Prostate gland (tissue), 2 donors: ENCODE results near the gene OAS3. TPM values are rescaled to one million over a fixed set of nuclear protein-coding genes. Genes with fewer than 3 reads are reported as not detected.
A peak's percentile ranks its signal among the peaks of the same experiment; 100 is the strongest.

ENCODE experiments used
- DNase-seq: peaks from one replicate; pipeline ENCODE4 v3.0.0-alpha.2; 2019; ENCODE audit warnings: low spot score
- H3K27ac ChIP-seq, 2 donors: fragments of 200-600 bp; sonication (generic); 2 replicates each; pipeline ENCODE4 v1.5.1; 2017 to 2019
- H3K27me3 ChIP-seq: fragments of 200-600 bp; sonication (generic); replicated peaks from 2 replicates; pipeline ENCODE4 v1.5.1; 2019; ENCODE audit not compliant: insufficient read depth
- H3K36me3 ChIP-seq, 2 donors: fragments of 200-600 bp; sonication (generic); 1 replicate in 1 of 2; 2 replicates in 1 of 2; pipeline versions ENCODE4 v1.5.1 to v1.8.1; 2017 to 2019
- H3K4me1 ChIP-seq: fragments of 200-600 bp; sonication (generic); replicated peaks from 2 replicates; pipeline ENCODE4 v1.5.1; 2019
- H3K4me3 ChIP-seq, 2 donors: fragments of 200-600 bp; sonication (generic); 2 replicates each; pipeline ENCODE4 v1.5.1; 2017 to 2019
- H3K9me3 ChIP-seq: fragments of 200-600 bp; sonication (generic); 2 replicates; pipeline ENCODE4 v1.5.1; 2017
- CTCF ChIP-seq, 4 experiments: fragments of 200-600 bp in 2 of 4; fragments of 450-650 bp in 2 of 4; sonication (generic) in 2 of 4; IDR thresholded peaks; 1 replicate in 3 of 4; 2 replicates in 1 of 4; pipeline ENCODE4 v1.5.1; 2016 to 2019; ENCODE audit warnings: antibody characterized with exemption in 4 of 4, mild to moderate bottlenecking in 2 of 4, moderate library complexity in 2 of 4
- POLR2A ChIP-seq: fragments of 450-650 bp; IDR thresholded peaks from one replicate; pipeline ENCODE4 v1.6.1; 2016; ENCODE audit warnings: antibody characterized with exemption, mild to moderate bottlenecking
- POLR2AphosphoS5 ChIP-seq: sonication (generic); formaldehyde crosslinking; IDR thresholded peaks from one replicate; pipeline ENCODE4 v1.6.1; 2017; ENCODE audit warnings: antibody characterized with exemption
- WGBS: methylation state at CpG from one replicate; pipeline ENCODE4 v1.1.5; 2018; 5-methylcytosine and 5-hydroxymethylcytosine counted together
- intact Hi-C: fragments of 100-400 bp; cut with DNase I; formaldehyde crosslinking; loops from one replicate; pipeline ENCODE4 v1.14.2; 2022
- total RNA-seq, 2 donors: library from RNA; depleted of rRNA; stranded (reverse); fragments of >200 nt; gene quantifications; one replicate each; pipeline ENCODE4 v1.1.0, GENCODE V29; 2016

OAS3 gene
- total RNA-seq, 2 donors from 2014 or later: 8.7 to 11.2 TPM

- H3K4me3 ChIP-seq: peak overlapping the region; percentile 19 to 27
- 45% methylated on average over 6 of the region's 6 CpGs for WGBS
- peak overlapping the region; percentile 71 to 72 for H3K27ac ChIP-seq
- H3K36me3 ChIP-seq: no peaks in the 10 kb centered on the region
- no peaks in the 10 kb centered on the region for H3K27me3 ChIP-seq
- peak; percentile 29 for DNase-seq
- intact Hi-C loops: no loop called here
- TF ChIP-seq POLR2A: no peak
- TF ChIP-seq POLR2AphosphoS5: no peak
- no peak for TF ChIP-seq CTCF (IDR thresholded peaks at IDR 0.05)
- no peaks in the 10 kb centered on the region for H3K9me3 ChIP-seq
- H3K4me1 ChIP-seq: no peaks in the 10 kb centered on the region
Observed at GRCh38 chr12:112979041-112979680, 40.9 kb downstream of the OAS3 start.

- Histone ChIP-seq H3K9me3 (no peaks in the 10 kb centered on the region), H3K27me3 (no peaks in the 10 kb centered on the region), H3K36me3 (no peaks in the 10 kb centered on the region), H3K4me3 (no peak overlapping the region), H3K4me1 (no peaks in the 10 kb centered on the region), H3K27ac (no peak overlapping the region)
- no peak for DNase-seq
- no peak for TF ChIP-seq POLR2AphosphoS5
- TF ChIP-seq CTCF (IDR thresholded peaks at IDR 0.05): no peak
- TF ChIP-seq POLR2A: no peak
- 64% methylated on average over 4 of the region's 4 CpGs for WGBS
- intact Hi-C loops: no loop called here
Observed at GRCh38 chr12:112980491-112981158, 42.4 kb downstream of the OAS3 start.

- Histone ChIP-seq H3K4me3 (no peak overlapping the region), H3K27me3 (no peaks in the 10 kb centered on the region), H3K36me3 (no peaks in the 10 kb centered on the region), H3K27ac (no peak overlapping the region), H3K4me1 (no peaks in the 10 kb centered on the region), H3K9me3 (no peaks in the 10 kb centered on the region)
- DNase-seq: no peak
- WGBS: 92% methylated on average over 1 of the region's 1 CpG
- intact Hi-C loops: no loop called here
- no peak for TF ChIP-seq POLR2A
- no peak for TF ChIP-seq CTCF (IDR thresholded peaks at IDR 0.05)
- TF ChIP-seq POLR2AphosphoS5: no peak
Observed at GRCh38 chr12:112985642-112986290, 47.5 kb downstream of the OAS3 start.

GRCh38 chr12:112986291-112986800 is 48.1 kb downstream of the OAS3 start:
- DNase-seq: no peak
- no peak for TF ChIP-seq POLR2AphosphoS5
- TF ChIP-seq CTCF (IDR thresholded peaks at IDR 0.05): no peak
- TF ChIP-seq POLR2A: no peak
- intact Hi-C loops: no loop called here
- H3K4me1 ChIP-seq: no peaks in the 10 kb centered on the region
- H3K4me3 ChIP-seq: no peak overlapping the region
- H3K27ac ChIP-seq: no peak overlapping the region
- no peaks in the 10 kb centered on the region for H3K36me3 ChIP-seq
- H3K9me3 ChIP-seq: no peaks in the 10 kb centered on the region
- H3K27me3 ChIP-seq: no peaks in the 10 kb centered on the region
- WGBS: 92% methylated on average over 5 of the region's 7 CpGs
